Measurements from ENCODE around the gene TMEM204. TPM values are rescaled to one million over a fixed set of nuclear protein-coding genes. Genes with fewer than 3 reads are reported as not detected.

TMEM204 gene
- total RNA-seq, 1 experiment from 2014 or later, result 1.2 TPM

DNA sequence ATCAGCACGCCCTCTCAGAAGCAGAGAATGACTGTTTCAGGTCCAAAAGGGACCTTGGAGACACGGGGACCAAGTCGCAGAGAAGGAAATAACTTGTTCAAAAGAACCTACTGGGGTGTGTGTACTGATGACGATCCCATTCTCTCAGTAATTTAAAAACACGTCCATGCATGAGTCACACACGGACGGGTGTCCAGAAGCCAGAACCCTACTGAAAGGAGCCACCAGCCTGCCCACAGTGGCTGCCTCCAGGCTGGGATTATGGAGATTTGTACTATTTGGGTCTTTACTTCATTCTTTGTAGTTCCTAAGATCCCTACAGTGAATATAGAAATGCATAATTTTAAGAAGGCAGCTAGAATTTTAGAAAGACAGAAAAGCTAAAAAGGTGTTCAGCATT is 27.8 kb downstream of the TMEM204 start:
- Histone ChIP-seq H3K9me3 (replicated peaks) (no peaks in the 10 kb centered on the region), H3K4me1 (no peaks in the 10 kb centered on the region), H3K27me3 (no peaks in the 10 kb centered on the region), H3K27ac (no peak overlapping the region), H3K36me3 (no peaks in the 10 kb centered on the region), H3K4me3 (no peak overlapping the region)
- DNase-seq, result no peak

DNA sequence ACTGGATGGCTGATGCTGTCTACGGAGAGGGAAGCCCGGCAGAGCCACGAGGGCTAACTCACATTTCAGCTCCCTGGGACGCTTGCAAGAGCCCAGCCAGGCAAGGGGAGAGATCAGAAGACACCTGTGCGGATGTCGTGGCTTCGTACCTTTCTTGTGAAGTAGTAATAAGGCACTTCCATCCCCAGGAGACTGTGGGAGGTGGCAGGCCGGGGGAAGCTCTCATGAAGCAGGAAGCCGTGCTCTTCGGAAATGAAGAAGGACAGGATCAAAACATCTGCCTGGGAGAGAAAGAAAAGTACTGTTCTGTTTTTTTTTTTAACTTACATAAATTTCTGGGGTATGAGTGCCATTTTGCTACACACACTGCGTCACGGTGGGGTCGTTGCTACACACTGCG is 28.4 kb downstream of the TMEM204 start:
- H3K27ac ChIP-seq, result no peak overlapping the region
- no peak overlapping the region for H3K4me3 ChIP-seq
- no peaks in the 10 kb centered on the region for H3K4me1 ChIP-seq
- DNase-seq, result no peak
- H3K9me3 ChIP-seq (replicated peaks), result no peaks in the 10 kb centered on the region
- no peaks in the 10 kb centered on the region for H3K27me3 ChIP-seq
- H3K36me3 ChIP-seq, result no peaks in the 10 kb centered on the region

DNA sequence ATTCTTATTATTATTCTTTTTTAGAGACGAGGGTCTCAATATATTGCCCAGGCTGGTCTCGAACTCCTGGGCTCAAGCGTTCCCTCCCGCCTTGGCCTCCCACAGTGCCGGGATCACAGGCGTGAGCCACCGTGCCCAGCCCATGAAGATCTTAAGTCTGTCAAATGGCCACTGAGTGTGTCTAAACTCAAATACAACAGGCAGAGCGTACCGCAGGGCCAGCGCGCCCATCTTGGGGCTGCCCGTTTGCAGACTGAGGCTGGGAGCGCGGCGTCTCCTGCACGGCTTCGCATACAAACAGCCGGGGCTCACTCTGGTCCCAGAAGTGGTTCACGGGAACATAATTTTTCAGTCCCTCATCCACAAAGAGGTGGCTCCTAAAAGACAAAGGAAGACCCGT is 30.3 kb downstream of the TMEM204 start:
- H3K4me1 ChIP-seq, result no peaks in the 10 kb centered on the region
- H3K4me3 ChIP-seq, result no peak overlapping the region
- no peak for DNase-seq
- H3K36me3 ChIP-seq, result no peaks in the 10 kb centered on the region
- no peak overlapping the region for H3K27ac ChIP-seq
- H3K9me3 ChIP-seq (replicated peaks), result no peaks in the 10 kb centered on the region
- no peaks in the 10 kb centered on the region for H3K27me3 ChIP-seq

DNA sequence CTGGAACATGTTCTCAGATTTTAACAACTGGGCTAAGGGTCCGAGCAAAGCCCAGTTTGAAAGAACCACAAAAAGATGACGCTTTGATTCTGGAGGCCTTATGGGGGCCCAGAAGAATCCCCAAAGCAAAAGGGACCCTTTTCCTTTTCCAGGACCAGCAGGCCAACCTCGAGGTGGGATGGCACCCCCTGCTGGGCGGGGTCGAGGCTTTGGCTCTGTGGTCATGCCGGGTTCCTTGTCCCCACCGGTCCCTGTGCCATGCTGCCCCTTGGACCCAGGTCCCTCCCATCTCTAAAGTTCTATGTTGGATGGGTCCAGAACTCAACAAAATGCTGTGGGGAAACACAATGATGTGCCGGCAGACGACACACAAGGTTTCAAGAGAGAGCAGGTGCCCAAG is 30.9 kb downstream of the TMEM204 start:
- H3K4me1 ChIP-seq, result no peaks in the 10 kb centered on the region
- no peaks in the 10 kb centered on the region for H3K36me3 ChIP-seq
- no peaks in the 10 kb centered on the region for H3K9me3 ChIP-seq (replicated peaks)
- no peak overlapping the region for H3K27ac ChIP-seq
- H3K27me3 ChIP-seq, result no peaks in the 10 kb centered on the region
- no peak overlapping the region for H3K4me3 ChIP-seq
- DNase-seq, result peak; percentile 15 to 22

DNA sequence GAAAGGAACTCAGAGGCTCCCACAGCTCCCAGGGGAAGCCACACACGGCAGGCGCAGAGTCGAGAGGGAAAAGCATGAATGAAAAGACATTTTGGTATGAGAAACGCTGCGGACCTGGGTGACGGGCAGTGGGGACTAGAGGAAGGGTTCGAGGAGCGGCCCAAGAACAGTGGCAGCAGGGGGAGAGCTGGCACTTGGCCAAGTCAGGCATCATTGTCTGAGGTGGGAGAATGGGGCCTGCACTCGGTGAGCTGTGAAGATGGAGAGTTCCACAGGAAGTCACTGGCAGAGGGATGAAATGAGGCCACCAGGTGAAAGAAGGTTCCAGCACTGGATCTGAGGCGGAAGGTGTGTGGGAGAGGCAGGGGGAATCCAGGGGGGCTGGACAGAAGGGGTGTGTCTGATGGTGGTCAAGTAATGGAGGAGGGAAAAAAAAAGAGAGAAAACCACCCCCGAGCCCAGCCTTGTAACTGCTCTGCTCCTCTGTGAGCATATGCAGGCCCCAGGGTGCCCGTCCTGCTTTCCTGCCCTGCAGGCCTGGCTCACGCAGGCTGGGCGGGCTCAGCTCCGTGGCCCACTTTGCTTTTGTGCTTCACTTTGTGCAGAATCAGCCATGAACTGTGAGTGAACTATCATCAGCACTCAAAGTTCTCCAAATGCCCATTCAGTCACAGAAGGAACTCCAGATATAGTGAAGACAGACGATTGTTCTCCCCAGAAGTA is 31.8 kb downstream of the TMEM204 start:
- Histone ChIP-seq H3K36me3 (no peaks in the 10 kb centered on the region), H3K4me3 (no peak overlapping the region), H3K4me1 (no peaks in the 10 kb centered on the region), H3K27me3 (no peaks in the 10 kb centered on the region), H3K9me3 (replicated peaks) (no peaks in the 10 kb centered on the region), H3K27ac (no peak overlapping the region)
- no peak for DNase-seq

DNA sequence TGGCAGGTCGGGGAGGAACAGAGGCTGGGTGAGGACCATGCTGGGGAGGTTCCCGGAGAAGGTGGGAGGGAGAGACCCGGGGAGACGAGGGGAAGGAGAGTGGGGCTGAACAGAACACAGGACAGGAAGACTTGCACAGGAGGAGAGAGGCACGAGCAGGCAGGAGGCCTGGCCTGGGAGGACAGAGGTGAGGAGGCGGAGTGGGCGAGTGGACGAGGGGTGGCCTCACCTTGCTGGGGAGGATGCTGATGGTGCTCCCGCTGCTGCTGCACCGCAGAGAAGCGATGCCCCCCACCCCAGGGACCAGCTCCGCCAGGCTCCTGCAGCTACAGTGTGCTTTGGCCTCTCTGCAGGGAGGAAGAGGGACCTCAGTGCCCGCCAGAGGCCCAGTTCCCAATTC is 34.5 kb downstream of the TMEM204 start:
- no peaks in the 10 kb centered on the region for H3K36me3 ChIP-seq
- DNase-seq, result no peak
- no peaks in the 10 kb centered on the region for H3K4me1 ChIP-seq
- H3K27ac ChIP-seq, result no peak overlapping the region
- no peak overlapping the region for H3K4me3 ChIP-seq
- H3K27me3 ChIP-seq, result no peaks in the 10 kb centered on the region
- H3K9me3 ChIP-seq (replicated peaks), result no peaks in the 10 kb centered on the region

DNA sequence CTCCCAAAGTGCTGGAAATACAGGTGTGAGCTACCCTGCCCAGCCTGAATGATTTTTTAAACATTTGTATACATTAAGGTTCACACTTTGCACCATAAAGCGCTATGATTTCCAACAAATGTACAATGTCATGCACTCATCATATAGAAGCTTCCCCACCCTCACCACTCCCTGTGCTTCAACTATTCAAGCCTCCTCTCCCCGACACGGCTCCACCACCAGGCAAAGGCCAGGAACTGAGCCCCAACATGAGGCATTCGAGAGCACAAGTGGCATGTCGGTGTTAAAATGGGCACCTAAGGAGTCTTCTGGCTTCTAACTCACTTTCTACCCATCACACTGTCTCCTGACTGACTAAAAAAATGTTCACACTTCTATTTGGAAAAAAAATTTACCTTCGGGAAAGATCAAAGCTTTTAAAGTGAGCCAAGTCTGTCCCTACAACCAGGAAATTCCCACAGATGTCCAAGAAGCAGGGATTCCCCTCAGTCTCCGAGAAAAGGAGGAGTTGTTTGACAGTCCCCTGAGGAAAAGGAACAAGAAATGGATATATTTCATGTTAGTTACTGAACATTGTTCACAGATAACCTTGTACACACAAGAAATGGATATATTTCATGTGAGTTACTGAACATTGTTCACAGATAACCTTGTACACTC is 37.7 kb downstream of the TMEM204 start:
- DNase-seq, result no peak
- H3K27ac ChIP-seq, result no peak overlapping the region

DNA sequence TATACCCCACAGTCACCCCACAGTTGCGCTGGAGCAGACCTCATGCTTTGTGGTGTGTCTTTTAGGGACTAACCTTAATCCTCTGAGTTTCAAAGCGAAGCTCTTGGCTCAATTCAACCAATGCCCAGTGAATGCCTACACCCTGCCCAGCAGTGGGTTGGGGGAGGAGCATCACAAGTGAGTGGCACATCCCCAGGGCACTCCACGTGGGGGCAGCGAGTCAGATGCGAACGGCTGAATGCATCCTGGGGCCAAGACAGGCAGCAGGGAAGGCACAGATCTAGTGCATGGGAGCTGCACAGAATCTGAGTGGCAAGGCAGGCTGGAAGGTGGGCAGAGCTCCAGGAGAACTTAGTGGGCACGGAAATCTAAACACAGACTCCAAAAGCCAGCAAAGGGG is 39.2 kb downstream of the TMEM204 start:
- H3K9me3 ChIP-seq (replicated peaks), result no peaks in the 10 kb centered on the region
- no peak for DNase-seq
- H3K4me3 ChIP-seq, result no peak overlapping the region
- no peaks in the 10 kb centered on the region for H3K36me3 ChIP-seq
- no peaks in the 10 kb centered on the region for H3K27me3 ChIP-seq
- H3K27ac ChIP-seq, result no peak overlapping the region
- H3K4me1 ChIP-seq, result no peaks in the 10 kb centered on the region

More for the DNA sequence above, 37.7 kb downstream of the TMEM204 start:
- no peaks in the 10 kb centered on the region for H3K4me1 ChIP-seq
- H3K27me3 ChIP-seq, result no peaks in the 10 kb centered on the region
- no peaks in the 10 kb centered on the region for H3K36me3 ChIP-seq
- H3K4me3 ChIP-seq, result no peak overlapping the region
- no peaks in the 10 kb centered on the region for H3K9me3 ChIP-seq (replicated peaks)

DNA sequence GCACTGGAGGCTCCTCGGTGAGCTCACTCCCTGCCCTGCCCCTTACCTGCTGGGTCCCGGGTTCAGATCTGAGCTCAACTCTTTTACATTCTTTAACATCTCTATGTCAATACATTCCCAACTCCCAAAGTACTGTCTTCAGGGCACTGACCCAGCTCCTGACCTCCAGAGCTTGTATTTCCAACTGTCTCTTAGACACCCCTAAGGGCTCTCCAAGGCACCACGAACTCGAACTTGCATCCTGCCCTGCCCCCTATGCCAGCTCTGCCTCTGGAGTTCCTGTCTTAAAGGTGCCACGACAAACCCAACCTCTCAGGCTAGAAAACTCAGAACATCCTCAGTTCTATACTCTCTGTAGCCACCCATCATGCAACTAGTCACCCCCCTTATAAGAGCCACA is 39.8 kb downstream of the TMEM204 start:
- no peaks in the 10 kb centered on the region for H3K9me3 ChIP-seq (replicated peaks)
- DNase-seq, result no peak
- H3K27me3 ChIP-seq, result no peaks in the 10 kb centered on the region
- no peak overlapping the region for H3K4me3 ChIP-seq
- H3K4me1 ChIP-seq, result no peaks in the 10 kb centered on the region
- H3K27ac ChIP-seq, result no peak overlapping the region
- no peaks in the 10 kb centered on the region for H3K36me3 ChIP-seq

DNA sequence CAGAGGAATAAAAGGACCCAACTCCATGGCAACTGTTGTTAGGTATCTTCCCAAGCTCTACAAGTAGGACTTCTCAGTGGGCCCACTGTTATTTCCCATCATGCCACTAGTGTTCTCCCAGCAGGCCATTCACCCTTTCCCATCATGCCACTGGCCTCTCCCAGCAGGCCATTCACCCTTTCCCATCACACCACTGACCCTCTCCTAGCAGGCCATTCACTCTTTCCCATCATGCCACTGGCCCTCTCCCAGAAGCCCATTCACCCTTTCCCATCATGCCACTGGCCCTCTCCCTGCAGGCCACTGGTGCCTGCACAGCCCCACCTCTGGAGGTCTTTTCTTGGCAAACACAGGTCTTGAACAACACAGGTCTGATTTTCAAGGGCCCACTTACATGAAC is 42.1 kb downstream of the TMEM204 start:
- Histone ChIP-seq H3K9me3 (replicated peaks) (no peaks in the 10 kb centered on the region), H3K36me3 (no peaks in the 10 kb centered on the region), H3K27me3 (no peaks in the 10 kb centered on the region), H3K27ac (no peak overlapping the region), H3K4me3 (no peak overlapping the region), H3K4me1 (no peaks in the 10 kb centered on the region)
- peak in 1 of 2 experiments; percentile 16 for DNase-seq

DNA sequence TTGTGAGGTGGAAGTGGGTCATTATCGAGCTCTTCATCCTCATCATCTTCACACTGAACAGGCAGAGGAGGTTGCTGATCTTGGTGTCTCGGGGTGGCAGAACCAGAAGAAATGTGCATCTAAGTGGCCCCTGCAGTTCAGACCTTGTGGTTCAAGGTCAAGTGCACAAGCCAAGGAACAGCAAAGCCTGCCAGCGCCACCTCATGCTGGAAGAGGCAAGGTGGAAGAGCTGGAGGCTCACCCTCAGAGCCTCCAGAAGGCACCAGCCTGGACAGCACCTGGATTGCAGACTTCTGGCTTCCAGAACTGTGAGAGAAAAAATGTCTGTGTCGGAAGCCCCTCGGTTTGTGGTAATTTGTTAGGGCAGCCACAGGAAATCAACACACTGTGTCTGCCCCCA is 45.7 kb downstream of the TMEM204 start:
- H3K27ac ChIP-seq, result no peak overlapping the region
- no peaks in the 10 kb centered on the region for H3K27me3 ChIP-seq
- H3K4me1 ChIP-seq, result no peaks in the 10 kb centered on the region
- no peak for DNase-seq
- no peaks in the 10 kb centered on the region for H3K9me3 ChIP-seq (replicated peaks)
- no peaks in the 10 kb centered on the region for H3K36me3 ChIP-seq
- H3K4me3 ChIP-seq, result no peak overlapping the region

DNA sequence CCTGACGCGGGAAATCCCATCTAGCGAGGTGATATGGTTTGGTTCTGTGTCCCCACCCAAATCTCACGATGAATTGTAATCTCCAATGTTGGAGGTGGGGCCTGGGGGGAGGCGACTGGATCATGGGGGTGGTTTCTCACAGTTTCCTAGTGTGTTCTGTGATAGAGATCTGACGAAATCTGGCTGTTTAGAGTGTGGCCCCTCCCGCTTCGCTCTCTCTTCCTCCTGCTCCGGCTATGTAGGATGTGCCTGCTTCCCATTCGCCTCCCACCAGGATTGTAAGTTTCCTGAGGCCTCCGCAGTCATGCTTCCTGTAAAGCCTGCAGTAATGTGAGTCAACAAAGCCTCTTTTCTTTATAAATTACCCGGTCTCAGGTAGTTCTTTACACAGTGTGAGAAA is 46.8 kb downstream of the TMEM204 start:
- no peak overlapping the region for H3K27ac ChIP-seq
- H3K9me3 ChIP-seq (replicated peaks), result no peaks in the 10 kb centered on the region
- H3K27me3 ChIP-seq, result no peaks in the 10 kb centered on the region
- H3K4me1 ChIP-seq, result no peaks in the 10 kb centered on the region
- no peak for DNase-seq
- no peaks in the 10 kb centered on the region for H3K36me3 ChIP-seq
- H3K4me3 ChIP-seq, result no peak overlapping the region

DNA sequence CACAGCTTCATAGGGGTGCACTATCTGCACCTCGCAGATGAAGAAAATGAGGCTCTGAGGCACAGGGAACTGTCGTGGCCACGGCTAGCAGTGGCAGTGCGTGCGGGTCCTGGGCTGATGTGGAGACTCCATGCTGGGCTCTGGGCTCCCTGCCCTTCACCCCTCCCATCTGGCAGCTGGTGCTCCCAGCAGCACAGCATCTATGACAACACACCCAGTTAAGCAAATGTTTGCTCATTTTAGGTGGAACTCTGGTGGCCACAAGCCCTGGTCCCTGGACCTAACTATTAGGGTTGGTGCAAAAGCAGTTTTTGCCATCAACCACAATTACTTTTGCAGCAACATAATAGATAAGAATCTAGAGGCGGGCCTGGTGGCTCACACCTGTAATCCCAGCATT is 47.5 kb downstream of the TMEM204 start:
- Histone ChIP-seq H3K4me3 (no peak overlapping the region), H3K4me1 (no peaks in the 10 kb centered on the region), H3K27ac (no peak overlapping the region), H3K36me3 (no peaks in the 10 kb centered on the region), H3K9me3 (replicated peaks) (no peaks in the 10 kb centered on the region), H3K27me3 (no peaks in the 10 kb centered on the region)
- no peak for DNase-seq

DNA sequence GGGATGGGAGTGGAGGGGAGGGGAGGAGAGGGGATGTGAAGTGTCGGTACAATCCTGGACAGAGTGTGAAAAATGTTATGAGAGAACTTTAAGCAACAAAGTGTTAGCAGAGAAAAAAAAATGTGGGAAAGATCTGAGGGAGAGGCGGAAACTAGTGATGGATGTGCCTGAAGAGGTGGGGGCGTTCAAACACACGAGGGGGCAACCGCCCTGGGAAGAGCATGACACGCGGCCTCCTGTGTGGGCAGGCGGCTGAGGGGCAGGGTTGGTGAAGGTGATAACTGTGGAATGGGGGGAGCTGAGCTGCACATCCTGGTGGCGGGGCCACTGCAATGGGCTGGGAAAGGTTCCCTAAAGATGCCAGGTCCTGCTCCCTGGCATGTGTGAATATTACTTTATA is 48.3 kb downstream of the TMEM204 start:
- H3K4me3 ChIP-seq, result no peak overlapping the region
- H3K27ac ChIP-seq, result no peak overlapping the region
- H3K36me3 ChIP-seq, result no peaks in the 10 kb centered on the region
- no peaks in the 10 kb centered on the region for H3K4me1 ChIP-seq
- no peak for DNase-seq
- H3K9me3 ChIP-seq (replicated peaks), result no peaks in the 10 kb centered on the region
- H3K27me3 ChIP-seq, result no peaks in the 10 kb centered on the region

DNA sequence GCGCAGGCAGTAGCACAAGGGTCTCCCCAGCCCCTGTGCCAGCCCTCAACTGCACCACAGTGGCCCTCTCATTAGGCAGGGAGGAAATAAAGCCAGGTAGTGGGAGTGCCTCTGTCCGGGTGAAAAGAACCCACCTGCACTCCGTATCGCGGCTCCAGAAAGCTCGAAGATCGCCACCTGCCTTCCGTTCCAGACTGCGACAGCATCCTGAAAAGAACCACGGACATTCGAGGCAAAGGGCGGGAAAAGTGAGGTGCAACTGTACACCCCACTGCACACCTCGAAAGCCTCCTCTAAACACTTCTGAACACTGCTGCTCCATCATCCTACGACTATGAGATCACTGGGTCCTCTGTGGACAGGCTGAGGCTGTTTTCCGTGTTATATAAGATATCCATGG is 49.7 kb downstream of the TMEM204 start:
- Histone ChIP-seq H3K36me3 (no peaks in the 10 kb centered on the region), H3K27me3 (no peaks in the 10 kb centered on the region)

DNA sequence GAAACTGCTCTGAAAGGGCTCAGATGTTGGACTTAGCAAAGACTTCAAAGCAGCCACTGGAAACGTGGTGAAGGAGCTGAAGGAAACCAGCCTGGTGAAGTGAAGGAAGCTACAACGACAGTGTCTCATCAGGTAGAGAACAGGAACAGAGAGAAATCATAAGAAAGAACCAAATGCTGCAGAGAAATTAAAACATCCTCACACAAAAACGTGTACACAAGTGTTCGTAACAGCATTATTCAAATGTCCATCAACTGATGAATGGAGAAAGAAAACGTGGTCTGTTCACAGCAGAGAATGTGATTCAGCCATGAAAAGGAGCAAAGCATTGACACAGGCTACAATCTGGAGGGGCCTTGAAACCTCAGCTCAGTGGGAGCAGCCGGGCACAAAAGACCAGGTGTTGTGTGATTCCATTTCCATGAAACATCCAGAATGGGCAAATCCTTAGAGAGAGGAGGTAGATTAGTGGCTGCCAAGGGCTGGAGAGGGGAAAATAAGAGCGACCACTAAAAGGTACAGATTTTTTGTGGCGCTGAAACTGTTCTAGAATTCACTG is 51.5 kb downstream of the TMEM204 start:
- H3K27me3 ChIP-seq, result no peaks in the 10 kb centered on the region
- no peaks in the 10 kb centered on the region for H3K9me3 ChIP-seq (replicated peaks)
- H3K4me3 ChIP-seq, result no peak overlapping the region
- DNase-seq, result no peak
- H3K4me1 ChIP-seq, result no peaks in the 10 kb centered on the region
- H3K27ac ChIP-seq, result no peak overlapping the region
- H3K36me3 ChIP-seq, result no peaks in the 10 kb centered on the region

More for the DNA sequence above, 49.7 kb downstream of the TMEM204 start:
- no peak for DNase-seq
- no peaks in the 10 kb centered on the region for H3K4me1 ChIP-seq
- H3K27ac ChIP-seq, result no peak overlapping the region
- no peak overlapping the region for H3K4me3 ChIP-seq
- no peaks in the 10 kb centered on the region for H3K9me3 ChIP-seq (replicated peaks)

Data from SJCRH30 (cell line).